HG03432 (cell line): ENCODE measurements around the gene JSRP1.

Experiments
- ATAC-seq: cut with Tn5 transposase; IDR thresholded peaks from one replicate; pipeline ENCODE4 v1.9.1; 2021; ENCODE audit warnings: mild to moderate bottlenecking, moderate library complexity; ENCODE audit not compliant: unreplicated experiment

JSRP1 gene

DNA sequence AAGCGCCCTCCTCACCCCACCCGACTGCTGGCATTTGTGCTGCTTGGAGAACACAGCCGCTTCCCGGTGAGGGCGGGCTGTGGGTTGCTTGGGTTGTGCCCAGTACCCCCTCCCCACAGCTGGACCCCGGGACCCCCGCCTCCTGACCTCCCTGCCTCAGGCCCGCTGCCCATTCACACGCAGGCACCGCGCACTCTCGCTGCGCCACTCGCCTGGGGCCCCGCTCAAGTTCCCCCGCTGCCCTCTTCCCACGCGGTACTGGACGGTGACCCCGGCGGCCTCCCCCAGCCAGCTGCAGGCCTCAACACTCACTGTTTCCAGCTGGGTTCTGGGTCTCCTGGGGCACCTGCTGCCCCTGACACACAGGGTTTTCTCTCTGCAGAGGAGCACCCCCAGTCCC lies 36.5 kb downstream of the JSRP1 start:
- ATAC-seq: no peak

GRCh38 chr19:2217591-2217990 lies 38.6 kb downstream of the JSRP1 start:
- ATAC-seq: no peak

DNA sequence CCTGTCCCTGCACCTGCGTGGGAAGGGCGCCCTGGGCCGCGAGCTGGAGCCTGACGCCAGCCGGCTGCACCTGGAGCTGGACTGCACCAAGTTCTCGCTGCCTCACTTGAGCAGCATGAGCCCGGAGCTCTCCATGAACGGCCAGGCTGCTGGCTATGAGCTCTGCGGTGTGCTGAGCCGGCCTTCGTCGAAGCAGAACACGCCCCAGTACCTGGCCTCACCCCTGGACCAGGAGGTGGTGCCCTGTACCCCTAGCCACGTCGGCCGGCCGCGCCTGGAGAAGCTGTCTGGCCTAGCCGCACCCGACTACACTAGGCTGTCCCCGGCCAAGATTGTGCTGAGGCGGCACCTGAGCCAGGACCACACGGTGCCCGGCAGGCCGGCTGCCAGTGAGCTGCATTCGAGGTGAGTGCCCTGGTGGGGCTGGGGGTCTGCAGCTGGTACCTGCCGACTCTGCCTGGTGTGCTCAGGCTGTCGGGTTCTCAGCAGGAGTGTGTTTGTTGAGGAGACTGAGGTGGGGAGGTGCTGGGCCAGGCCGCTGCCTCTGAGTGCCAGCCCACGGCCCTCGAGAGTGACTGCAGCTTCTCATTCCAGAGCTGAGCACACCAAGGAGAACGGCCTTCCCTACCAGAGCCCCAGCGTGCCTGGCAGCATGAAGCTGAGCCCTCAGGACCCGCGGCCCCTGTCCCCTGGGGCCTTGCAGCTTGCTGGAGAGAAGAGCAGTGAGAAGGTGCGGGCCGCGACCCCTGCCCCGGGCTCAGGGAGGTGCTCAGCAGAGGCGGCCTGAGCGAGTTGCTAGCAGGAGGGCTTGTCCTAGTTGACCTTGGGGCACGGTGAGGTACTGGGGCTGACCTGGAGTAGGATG lies 39.6 kb downstream of the JSRP1 start:
- ATAC-seq: no peak

- no peak for ATAC-seq
These were observed 40.9 kb downstream of the JSRP1 start for GRCh38 chr19:2215281-2215751.

GRCh38 chr19:2214251-2214650 lies 42.0 kb downstream of the JSRP1 start:
- ATAC-seq: no peak

DNA sequence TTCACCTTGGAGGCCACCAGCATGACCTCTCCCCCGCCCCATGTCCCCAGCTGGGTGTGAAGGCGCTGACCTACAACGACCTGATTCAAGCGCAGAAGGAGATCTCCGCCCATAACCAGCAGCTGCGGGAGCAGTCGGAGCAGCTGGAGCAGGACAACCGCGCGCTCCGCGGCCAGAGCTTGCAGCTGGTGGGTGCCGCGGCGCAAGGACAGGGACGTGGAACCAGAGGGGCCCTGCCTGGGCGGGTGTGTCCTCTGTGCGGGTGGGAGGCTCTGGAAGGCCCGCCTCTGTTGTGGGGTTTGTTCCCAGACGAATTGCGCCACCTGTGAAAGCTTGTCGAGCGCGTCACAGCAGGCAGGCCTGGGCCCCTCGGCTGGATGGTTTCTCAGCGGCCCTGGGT lies 42.4 kb downstream of the JSRP1 start:
- no peak for ATAC-seq

GRCh38 chr19:2212861-2213711 lies 43.1 kb downstream of the JSRP1 start:
- ATAC-seq: no peak

- no peak for ATAC-seq
These were observed 45.1 kb downstream of the JSRP1 start for GRCh38 chr19:2210987-2211740.

DNA sequence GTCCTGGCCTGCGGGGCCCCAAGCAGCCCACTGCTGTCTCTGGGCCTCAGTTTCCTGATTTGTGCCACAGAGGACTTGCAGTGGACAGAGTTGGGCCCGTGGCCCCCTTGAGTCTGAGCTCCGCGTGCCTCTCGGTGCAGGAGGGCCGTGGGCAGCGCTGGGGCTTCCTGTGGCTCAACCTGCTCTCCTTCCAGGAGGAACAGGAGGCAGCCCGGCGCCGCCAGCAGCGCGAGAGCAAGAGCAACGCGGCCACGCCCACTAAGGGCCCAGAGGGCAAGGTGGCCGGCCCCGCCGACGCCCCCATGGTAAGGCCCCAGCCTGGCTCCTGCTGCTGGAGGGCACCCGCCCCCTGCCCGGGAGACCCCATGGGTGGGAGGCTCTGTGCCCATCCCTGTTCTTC lies 46.0 kb downstream of the JSRP1 start:
- ATAC-seq: no peak

- ATAC-seq: no peak
These were observed 46.8 kb downstream of the JSRP1 start for GRCh38 chr19:2209408-2209807.

GRCh38 chr19:2208975-2209374 lies 47.2 kb downstream of the JSRP1 start:
- no peak for ATAC-seq

DNA sequence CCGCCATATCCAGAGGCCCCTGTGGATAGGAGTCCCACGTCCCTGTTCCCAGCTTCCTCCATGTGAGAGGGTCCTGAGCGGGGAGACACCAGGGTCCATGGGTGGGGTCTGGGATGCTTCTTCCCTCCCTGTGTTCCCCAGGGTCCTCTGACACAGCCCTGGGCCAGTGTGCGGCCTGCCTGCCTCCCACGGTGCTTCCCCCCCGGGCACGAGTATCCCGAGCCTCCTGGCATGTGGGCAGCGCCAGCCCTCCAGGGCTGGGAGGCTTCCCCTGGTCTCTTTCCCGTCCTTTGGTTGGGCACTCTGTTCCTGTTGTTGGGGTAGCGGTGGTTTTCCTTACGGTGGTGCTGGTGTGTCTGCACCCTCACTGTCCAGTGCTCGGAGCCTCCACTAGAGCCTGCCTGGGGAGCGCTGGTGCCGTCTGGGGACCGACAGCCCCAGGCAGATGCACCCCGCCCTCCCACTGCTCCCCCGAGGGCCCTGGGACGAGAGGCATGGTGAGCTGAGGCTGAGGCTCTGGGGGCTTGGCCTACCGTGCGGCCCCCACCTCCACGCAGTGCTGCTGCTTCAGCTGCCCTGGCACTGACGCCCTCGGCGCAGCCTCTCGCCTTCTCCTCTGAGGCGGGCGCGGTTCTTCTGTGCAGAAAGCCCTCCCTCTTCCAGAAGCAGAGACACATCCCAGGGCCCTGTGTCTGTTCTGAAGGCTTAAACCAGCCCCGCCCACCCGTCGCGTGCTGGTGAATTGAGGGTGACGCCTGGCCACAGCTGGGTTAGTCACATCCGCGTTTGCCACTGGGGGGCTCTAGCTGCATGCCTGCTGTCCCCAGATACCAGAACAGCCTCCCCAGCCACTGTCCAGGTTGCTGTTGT lies 48.0 kb downstream of the JSRP1 start:
- ATAC-seq: no peak

DNA sequence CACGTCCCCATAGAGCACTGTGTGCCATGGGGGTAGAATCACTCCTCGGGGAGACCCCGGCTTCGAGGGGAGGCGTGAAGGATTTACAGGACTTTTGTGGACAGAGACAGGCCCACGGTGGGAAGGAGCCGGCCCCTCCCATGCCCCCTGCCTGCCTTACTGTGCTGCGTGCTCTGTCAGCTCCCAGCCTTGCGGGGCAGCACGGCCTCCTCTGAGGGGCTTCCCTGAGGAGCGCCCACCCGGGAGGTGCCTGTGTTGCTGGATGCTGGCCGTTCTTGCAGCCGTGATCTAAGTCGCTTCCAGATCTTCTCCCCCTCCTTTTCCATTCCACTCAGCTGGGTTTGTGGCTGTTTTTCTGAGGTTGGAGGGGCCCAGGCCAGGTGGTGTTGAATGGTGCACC lies 49.2 kb downstream of the JSRP1 start:
- ATAC-seq: no peak

- no peak for ATAC-seq
These were observed 53.9 kb downstream of the JSRP1 start for GRCh38 chr19:2202366-2202765.
